Measurements from ENCODE around the gene NKX6-2.

DNA sequence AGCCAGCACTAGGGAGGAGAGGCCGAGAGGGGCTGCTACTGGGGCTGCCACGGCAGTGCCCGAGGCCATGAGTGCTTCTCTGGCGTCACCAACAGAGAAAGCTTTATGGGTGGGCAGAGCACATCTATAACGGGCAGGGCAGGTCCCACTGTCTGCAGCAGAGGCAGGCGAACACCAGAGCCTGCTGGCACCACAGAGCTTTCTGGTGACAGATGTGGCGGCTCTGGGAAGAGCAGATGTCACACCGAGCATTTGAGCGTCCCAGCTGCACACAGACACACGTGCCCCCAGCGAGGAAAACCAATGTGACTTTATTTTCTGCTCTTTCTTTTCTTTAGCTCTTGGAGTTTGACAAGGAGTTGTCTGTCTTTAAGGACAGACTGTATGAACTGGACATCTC lies 20.5 kb downstream of the NKX6-2 start:
- TF ChIP-seq, protein P1, sequence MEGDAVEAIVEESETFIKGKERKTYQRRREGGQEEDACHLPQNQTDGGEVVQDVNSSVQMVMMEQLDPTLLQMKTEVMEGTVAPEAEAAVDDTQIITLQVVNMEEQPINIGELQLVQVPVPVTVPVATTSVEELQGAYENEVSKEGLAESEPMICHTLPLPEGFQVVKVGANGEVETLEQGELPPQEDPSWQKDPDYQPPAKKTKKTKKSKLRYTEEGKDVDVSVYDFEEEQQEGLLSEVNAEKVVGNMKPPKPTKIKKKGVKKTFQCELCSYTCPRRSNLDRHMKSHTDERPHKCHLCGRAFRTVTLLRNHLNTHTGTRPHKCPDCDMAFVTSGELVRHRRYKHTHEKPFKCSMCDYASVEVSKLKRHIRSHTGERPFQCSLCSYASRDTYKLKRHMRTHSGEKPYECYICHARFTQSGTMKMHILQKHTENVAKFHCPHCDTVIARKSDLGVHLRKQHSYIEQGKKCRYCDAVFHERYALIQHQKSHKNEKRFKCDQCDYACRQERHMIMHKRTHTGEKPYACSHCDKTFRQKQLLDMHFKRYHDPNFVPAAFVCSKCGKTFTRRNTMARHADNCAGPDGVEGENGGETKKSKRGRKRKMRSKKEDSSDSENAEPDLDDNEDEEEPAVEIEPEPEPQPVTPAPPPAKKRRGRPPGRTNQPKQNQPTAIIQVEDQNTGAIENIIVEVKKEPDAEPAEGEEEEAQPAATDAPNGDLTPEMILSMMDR (IDR thresholded peaks at IDR 0.05), result no peak
- no peak for TF ChIP-seq POLR2AphosphoS5 (IDR thresholded peaks at IDR 0.05)
